Loucy (cell line): ENCODE measurements around the gene ARHGEF10L.

Source experiments
- EZH2phosphoT487 ChIP-seq: fragments of 200-600 bp; IDR thresholded peaks from 2 replicates; pipeline ENCODE4 v1.6.1; 2018; ENCODE audit warnings: antibody characterized with exemption, mild to moderate bottlenecking, moderate library complexity, borderline replicate concordance
- TF ChIP-seq, protein P1 (sequence below): fragments of 200-600 bp; sonication (generic); conservative IDR thresholded peaks from 2 replicates; pipeline ENCODE4 v1.5.1; 2014; ENCODE audit warnings: mild to moderate bottlenecking, antibody characterized with exemption, low read length

GRCh38 chr1:17599291-17599953, 59.9 kb downstream of the ARHGEF10L start:
- TF ChIP-seq, protein P1, sequence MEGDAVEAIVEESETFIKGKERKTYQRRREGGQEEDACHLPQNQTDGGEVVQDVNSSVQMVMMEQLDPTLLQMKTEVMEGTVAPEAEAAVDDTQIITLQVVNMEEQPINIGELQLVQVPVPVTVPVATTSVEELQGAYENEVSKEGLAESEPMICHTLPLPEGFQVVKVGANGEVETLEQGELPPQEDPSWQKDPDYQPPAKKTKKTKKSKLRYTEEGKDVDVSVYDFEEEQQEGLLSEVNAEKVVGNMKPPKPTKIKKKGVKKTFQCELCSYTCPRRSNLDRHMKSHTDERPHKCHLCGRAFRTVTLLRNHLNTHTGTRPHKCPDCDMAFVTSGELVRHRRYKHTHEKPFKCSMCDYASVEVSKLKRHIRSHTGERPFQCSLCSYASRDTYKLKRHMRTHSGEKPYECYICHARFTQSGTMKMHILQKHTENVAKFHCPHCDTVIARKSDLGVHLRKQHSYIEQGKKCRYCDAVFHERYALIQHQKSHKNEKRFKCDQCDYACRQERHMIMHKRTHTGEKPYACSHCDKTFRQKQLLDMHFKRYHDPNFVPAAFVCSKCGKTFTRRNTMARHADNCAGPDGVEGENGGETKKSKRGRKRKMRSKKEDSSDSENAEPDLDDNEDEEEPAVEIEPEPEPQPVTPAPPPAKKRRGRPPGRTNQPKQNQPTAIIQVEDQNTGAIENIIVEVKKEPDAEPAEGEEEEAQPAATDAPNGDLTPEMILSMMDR, result no peak
- TF ChIP-seq EZH2phosphoT487, result no peak
